SKM-1 (cell line): ENCODE data around the gene LIMS4.
"Not testable (repeated sequence)": the region's sequence is repeated elsewhere in the genome, so short reads cannot be mapped to it uniquely, and the experiment has no call there.

ENCODE experiments used
- DNase-seq: peaks from one replicate; lab custom pipeline; 2025; ENCODE audit not compliant: unreplicated experiment; lab: John Stamatoyannopoulos, UW

Gene LIMS4

GRCh38 chr2:110455080-110455670 lies 17.4 kb downstream of the LIMS4 start:
- DNase-seq = not testable (repeated sequence)

DNA sequence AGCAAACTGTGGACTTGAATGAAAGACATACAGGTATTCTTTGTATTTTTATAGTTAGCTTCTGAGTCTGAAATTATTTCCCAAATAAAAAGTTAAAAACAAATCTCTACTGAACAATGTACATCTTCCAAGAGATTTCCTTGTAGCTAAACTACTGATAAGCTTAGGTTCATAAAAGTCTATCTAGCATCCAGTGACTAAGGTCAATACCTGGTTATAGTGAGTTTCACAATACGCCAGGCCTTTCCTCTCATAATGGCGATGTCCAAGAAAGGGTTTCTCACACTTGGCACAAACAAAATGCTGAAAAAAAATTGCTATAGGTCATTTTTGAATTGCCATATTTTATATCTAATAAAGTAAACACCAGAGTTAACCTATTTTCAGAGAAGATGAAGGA lies 21.7 kb downstream of the LIMS4 start:
- DNase-seq = not testable (repeated sequence)

DNA sequence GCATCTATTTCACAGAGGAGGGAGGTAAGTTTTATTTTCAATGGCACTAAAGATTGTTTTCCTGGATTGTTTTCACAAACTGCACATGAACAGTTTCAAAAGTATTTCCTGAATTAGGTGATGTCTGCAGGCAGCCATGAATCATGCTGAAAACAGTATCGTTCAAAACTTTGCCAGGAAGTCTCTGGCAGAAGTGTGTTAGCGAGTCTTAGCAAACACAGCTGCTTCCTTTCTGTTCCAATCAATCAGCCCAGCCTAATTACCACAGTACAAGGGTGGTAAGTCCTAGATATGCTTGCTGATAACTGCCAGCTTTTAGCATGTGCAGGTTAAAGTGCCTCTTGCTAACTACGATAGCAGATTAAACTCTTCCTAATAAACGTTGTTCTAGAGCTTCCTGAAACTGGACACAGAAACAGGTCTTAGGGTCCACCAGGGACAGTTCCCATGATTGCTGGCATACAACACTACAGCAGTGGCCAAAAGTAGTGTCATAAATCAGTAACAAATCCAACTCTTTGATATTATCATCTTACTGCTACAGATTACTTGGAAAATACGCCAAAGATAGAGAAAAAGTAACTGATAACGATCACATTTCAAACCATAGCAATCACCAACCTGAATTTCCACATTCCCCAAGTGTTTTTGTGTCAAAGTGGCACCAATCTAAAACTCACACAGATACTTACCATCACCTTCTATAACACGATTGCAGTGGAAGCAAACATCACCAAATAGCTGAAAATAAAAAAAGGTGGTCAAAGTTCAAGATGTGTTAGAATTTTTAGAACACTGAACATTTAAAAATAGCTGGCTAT lies 23.3 kb downstream of the LIMS4 start:
- not testable (repeated sequence) for DNase-seq

DNA sequence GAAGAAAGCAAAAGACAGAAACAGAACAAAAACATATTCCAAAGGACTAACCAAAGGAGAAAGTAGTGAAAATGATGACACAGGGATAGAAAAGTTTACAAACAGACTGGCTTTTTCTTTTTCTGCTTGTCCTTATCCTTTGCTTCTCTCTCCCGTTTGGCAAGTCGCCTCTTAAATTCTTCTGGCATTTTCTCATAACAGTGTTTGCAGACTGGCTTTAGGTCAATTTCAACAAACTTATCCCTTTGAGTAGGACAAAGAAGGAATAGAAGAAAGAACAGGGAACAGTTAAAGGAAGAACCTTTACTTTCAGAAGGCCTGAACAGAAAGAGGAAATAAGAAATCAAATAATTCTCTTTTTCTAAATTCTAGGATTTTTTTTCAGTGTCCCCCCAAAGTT lies 26.0 kb downstream of the LIMS4 start:
- DNase-seq = not testable (repeated sequence)

GRCh38 chr2:110443305-110444005 lies 29.2 kb downstream of the LIMS4 start:
- DNase-seq = not testable (repeated sequence)

DNA sequence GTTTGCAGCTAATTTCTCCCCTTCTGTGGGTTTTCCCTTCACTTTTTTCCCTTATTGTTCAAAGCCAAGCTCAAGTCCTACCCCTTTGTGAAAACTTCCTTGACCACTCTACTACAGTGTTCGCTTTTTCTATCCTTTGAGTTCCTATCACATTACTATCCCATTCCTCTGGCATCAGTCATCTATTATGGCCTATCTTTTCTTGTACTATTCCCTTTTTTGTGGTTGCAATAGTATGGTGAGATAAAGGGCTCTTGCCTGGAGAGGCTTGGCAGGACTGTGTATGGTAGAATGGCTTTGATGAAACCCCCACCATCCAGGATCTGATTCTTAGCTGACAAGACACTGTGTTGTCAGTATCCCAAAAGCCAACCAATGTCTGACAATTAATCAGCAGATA lies 30.7 kb downstream of the LIMS4 start:
- DNase-seq = not testable (repeated sequence)

DNA sequence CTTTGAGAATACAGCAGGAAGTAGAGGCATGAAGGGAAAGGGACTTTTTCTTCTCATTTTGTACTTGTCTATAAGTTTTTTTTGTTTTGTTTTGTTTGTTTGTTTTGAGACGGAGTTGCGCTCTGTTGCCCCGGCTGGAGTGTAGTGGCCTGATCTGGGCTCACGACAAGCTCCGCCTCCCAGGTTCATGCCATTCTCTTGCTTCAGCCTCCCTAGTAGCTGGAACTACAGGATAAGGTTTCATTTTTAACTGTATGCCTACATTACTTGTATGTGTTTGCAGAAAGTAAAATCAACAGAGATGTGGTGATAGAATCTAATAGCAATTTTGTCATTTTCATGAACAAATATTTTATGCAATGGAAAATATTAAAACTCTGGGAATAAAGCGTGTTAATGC lies 38.1 kb downstream of the LIMS4 start:
- not testable (repeated sequence) for DNase-seq

GRCh38 chr2:110425725-110426124 lies 46.9 kb downstream of the LIMS4 start:
- not testable (repeated sequence) for DNase-seq

- DNase-seq = not testable (repeated sequence)
Observed at GRCh38 chr2:110424421-110424820, 48.2 kb downstream of the LIMS4 start.

GRCh38 chr2:110423574-110423962 lies 49.0 kb downstream of the LIMS4 start:
- DNase-seq = not testable (repeated sequence)

DNA sequence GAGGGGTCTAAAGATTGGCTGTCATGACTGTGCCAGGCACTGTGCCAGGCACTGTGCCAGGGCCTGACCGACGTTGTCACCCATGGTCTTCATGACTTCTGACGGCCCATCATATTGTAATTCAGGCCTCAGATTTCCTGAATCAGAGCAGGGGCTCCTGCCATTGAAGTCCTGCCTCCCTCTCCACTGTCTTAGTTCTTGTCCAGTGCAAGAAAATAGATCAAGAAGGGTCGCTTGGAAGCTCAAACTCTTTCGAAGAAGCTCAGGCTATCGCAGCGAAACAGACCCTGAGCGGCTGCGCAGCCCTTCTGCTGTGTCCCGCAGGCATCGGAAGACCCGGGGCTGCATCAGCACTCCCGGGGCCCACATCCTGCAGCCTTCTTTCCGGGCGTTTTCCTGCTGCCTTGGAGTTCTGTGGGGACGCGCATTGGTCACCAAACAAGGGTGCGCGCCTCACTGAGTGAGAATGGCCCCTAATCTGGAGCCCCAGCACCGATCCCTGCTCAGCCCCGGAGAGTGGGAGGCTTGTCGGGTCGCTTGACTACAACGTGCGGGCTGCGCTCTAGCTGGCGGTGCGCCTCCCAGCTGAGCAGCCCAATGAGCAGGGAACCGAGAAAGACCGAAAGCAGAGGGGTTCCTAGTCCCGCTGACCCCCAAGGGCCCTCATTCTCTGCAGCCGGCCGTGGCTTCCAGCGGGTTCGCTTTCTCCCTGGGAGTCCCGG lies 49.6 kb downstream of the LIMS4 start:
- DNase-seq = not testable (repeated sequence)

DNA sequence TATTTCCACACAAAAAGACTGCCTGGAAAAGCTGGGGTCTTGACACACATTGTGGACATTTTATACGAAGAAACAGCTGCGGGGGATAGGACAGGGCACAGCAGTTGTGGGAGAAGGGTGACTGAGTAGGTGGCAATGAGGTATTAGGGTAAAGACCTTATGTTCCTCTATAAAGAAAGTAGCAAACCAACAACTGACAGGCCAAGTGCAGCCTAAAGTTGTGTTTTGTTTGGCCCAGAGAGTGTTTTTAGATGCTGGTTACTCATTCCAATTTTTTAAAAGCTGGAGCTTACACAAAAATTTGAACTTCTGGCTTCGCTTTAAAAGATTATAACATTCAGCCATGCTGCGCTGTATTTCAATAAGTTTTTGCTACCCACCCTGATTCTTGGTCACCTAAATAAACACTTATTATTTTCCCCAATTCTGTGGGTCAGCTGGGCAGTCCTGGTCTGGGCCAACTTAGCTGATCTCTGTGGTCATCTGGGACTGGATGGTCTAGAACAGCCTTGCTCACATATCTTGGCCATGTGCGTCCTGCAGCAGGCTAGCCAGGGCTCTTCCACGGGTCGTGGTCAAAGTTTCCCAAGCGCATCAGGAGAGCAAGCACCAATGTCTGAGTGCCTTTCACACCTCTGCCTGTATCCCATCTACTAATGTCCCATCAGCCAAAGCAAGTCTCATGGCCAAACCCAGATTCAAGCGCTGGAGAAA lies 51.8 kb downstream of the LIMS4 start:
- DNase-seq = not testable (repeated sequence)

DNA sequence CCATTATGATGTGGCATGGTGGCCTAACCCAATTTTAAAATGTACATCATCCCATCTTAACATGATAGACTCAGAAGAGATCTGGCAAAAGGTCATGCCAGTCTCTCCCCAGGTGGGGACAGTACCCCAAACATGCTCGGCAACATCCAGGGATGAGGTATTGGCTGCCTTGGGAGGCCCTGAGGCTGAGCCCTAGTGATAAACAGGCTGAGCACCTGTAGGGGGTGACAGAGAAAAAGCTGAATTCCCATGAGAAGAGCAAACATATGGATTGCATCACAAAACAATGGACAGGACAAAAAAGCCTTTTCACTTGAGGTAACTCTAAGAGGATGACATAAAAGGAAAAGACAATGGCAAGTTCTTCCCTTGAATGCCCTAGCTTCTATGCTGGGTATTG lies 65.5 kb downstream of the LIMS4 start:
- not testable (repeated sequence) for DNase-seq

DNA sequence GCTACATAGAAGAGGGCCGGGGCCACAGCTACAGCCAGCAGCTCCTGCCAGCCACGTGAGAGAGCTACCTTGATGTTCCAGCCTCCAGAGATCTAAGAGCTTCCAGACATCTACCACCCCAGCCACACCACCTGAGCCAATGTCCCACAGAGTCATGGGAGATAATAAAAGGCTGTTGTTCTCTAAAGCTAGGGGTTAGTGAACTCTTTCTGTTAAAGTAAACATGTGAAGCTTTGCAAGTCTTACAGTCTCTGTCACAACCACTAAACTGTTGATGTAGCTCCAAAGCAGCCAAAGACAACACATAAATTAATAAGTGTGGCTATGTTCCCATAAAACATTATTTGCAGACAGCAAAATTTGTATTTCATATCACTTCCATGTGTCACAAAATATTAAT lies 67.6 kb downstream of the LIMS4 start:
- not testable (repeated sequence) for DNase-seq

DNA sequence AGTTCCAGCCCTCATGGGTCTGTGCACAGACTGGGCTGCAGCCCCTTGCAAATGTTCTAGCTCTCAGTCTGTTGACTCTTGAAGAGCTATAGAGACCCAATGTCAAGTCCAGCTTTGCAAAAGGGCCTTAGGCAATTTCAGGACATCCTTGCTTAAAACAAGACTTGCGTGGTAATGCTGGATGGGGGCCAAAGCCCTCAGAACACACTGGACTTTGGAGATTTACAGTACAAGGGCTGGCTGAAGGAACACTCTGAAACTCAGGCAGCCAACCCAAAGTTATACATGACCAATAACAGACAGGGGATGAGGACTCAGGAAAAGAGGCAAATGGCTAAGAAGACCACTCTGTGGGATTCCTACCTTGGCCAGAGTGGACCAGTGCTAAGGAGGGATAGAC lies 68.4 kb downstream of the LIMS4 start:
- DNase-seq = not testable (repeated sequence)

DNA sequence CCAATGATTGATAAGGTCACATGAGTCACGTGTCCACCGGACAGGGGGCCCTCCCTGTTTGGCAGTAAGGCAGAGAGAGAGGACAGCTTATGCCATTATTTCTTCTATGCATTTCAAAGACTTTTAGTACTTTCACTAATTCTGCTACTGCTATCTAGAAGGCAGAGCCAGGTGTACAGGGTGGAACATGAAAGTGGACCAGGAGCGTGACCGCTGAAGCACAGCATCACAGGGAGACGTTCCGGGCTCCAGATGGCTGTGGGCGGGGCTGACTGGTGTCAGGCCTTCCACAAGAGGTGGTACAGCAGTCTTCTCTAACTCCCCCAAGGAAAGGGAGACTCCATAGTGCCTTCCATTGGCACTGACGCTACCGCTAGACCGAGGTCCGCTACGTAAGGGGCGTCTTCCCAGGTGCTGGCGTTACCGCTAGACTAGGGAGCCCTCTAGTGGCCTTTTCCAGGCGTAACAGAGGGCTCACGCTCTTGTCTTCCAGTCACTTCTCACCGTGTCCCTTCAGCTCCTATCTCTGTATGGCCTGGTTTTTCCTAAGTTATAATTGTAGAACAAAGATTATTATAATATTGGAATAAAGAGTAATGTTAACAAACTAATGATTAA lies 71.5 kb downstream of the LIMS4 start:
- not testable (repeated sequence) for DNase-seq

DNA sequence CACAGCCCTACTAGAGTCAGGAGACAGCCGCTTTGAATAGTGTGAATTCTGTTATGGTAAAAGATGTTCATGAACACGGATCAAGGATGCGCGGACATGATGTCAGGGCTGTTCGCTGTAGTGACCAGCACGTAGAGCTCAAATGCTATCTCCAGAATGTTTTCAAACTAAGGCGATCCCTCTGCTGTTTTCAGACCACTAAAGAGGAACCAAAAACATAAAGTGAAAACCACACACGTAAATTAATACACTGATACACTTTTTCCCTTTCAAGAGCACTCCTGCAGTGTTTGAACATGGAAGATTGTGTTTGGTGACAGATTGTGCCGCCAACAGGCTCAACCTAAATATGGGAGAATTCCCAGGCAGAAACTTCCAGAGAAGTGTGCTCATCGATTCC lies 73.2 kb downstream of the LIMS4 start:
- DNase-seq = not testable (repeated sequence)

DNA sequence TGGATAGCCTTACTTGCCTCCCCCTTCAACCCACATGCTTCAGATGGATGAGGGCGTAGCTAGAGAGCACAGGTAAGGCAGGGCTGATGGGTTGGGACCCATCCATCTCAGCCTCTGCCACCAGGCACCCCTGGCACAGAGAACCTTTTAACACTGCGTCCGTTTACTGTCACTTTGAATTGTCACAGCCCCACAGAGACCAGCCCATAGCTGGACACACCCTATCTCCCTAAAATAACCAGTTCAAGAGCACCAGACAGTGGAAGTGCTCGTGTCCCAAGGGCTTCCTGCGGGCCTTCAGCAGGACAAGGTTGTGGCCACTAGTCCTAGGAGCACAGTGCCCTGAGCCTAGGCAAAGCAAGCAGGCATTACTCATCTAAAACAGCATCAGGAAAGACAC lies 76.6 kb downstream of the LIMS4 start:
- DNase-seq = not testable (repeated sequence)
